ENCODE data around the gene GFOD2. TPM values are rescaled to one million over a fixed set of nuclear protein-coding genes. Genes with fewer than 3 reads are reported as not detected.
"Not testable (repeated sequence)": the region's sequence is repeated elsewhere in the genome, so short reads cannot be mapped to it uniquely, and the experiment has no call there.

The GFOD2 gene
- total and polyA plus RNA-seq, 2 experiments from 2014 or later = 19.3 to 34.3 TPM

DNA sequence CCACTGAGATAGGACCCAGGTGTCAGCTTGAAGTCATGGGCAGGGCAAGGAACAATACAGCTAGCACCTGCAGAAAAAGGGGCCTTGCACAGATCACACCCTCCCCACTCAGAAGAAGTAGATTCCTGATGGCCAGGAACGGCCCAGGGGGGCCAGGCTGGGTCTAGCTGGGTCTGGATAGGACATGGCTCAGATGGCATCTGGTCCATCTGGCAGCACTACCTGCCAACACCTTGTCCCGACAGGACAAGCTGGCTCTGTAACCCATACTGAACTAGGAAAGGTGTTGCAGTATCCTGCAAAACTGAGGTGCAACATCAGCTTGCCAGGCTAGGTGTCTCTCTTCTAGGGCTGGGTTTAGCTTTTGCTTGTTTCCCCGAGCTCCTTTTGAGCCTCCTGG, 38.9 kb upstream of the GFOD2 start:
- Histone ChIP-seq H3K4me3 (no peak overlapping the region), H3F3A (replicated peaks; ENCODE audit: low read depth) (no peaks in the 10 kb centered on the region), H3K9me2 (ENCODE audit: insufficient read depth) (no peaks in the 10 kb centered on the region), H3K36me3 (ENCODE audit: insufficient read depth) (no peaks in the 10 kb centered on the region), H2AFZ (no peak overlapping the region), H3K4me2 (no peak overlapping the region), H3K27me3 (ENCODE audit: insufficient read depth) (no peaks in the 10 kb centered on the region), H4K20me1 (replicated peaks; ENCODE audit: insufficient read depth) (peaks cover 5% of the 10 kb centered on the region; the same call in 1 of the 2 replicates), H3K27ac (ENCODE audit: low read depth) (no peak overlapping the region), H3K79me2 (replicated peaks; ENCODE audit: insufficient read depth) (no peaks in the 10 kb centered on the region), H3K4me1 (ENCODE audit: insufficient read depth) (no peaks in the 10 kb centered on the region)
- H3K9me3 Mint-ChIP-seq = no peaks in the 10 kb centered on the region
- TF ChIP-seq EZH2 (IDR thresholded peaks at IDR 0.05; ENCODE audit: low read depth, unreplicated experiment) (no peak), STAT1 (IDR thresholded peaks at IDR 0.05; ENCODE audit: unreplicated experiment) (no peak), POLR2AphosphoS5 (IDR thresholded peaks at IDR 0.05; ENCODE audit: low read depth) (no peak), JUNB (IDR thresholded peaks at IDR 0.05; ENCODE audit: unreplicated experiment) (no peak)
- no peaks in the 10 kb centered on the region; the same call in 2 of the 3 replicates for H3K4me1 Mint-ChIP-seq
- ATAC-seq = no peak
- H3K27ac Mint-ChIP-seq = no peak overlapping the region
- peaks cover 2% of the 10 kb centered on the region for H3K27me3 Mint-ChIP-seq (ENCODE audit: insufficient read depth, low read depth, poor library complexity)
- no peak for DNase-seq (ENCODE audit: low spot score)
- no peaks in the 10 kb centered on the region for H3K36me3 Mint-ChIP-seq (ENCODE audit: low read depth)
- no peak overlapping the region for H3K4me3 Mint-ChIP-seq

DNA sequence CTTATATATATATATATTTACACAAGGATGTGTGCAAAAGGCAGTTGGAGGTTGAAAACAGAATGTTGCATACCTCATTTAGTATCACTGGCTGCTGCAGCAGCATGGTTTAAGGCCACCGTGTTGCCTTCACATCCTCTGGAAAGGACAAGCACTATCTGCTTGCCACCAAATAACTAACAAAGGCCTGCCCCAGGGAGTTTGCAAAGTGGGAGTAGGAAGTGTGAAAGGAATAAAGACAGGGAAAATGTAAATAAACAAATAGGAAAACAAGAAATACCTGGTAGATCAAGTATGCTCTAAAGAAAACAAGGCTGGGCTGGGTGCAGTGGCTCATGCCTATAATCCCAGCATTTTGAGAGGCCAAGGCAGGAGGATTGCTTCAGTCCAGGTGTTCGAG, 33.5 kb upstream of the GFOD2 start:
- Histone ChIP-seq H3K27me3 (ENCODE audit: insufficient read depth) (no peaks in the 10 kb centered on the region), H3K4me1 (ENCODE audit: insufficient read depth) (peaks cover 5% of the 10 kb centered on the region; the same call in 1 of the 2 replicates), H3K79me2 (replicated peaks; ENCODE audit: insufficient read depth) (no peaks in the 10 kb centered on the region), H3K9me2 (ENCODE audit: insufficient read depth) (no peaks in the 10 kb centered on the region), H3K4me3 (no peak overlapping the region), H3K4me2 (no peak overlapping the region), H2AFZ (no peak overlapping the region), H3K27ac (ENCODE audit: low read depth) (peak overlapping the region; percentile 50; the same call in 1 of the 2 replicates), H3K36me3 (ENCODE audit: insufficient read depth) (no peaks in the 10 kb centered on the region), H4K20me1 (replicated peaks; ENCODE audit: insufficient read depth) (no peaks in the 10 kb centered on the region; the same call in 1 of the 2 replicates), H3F3A (replicated peaks; ENCODE audit: low read depth) (no peaks in the 10 kb centered on the region)
- TF ChIP-seq, protein P1, sequence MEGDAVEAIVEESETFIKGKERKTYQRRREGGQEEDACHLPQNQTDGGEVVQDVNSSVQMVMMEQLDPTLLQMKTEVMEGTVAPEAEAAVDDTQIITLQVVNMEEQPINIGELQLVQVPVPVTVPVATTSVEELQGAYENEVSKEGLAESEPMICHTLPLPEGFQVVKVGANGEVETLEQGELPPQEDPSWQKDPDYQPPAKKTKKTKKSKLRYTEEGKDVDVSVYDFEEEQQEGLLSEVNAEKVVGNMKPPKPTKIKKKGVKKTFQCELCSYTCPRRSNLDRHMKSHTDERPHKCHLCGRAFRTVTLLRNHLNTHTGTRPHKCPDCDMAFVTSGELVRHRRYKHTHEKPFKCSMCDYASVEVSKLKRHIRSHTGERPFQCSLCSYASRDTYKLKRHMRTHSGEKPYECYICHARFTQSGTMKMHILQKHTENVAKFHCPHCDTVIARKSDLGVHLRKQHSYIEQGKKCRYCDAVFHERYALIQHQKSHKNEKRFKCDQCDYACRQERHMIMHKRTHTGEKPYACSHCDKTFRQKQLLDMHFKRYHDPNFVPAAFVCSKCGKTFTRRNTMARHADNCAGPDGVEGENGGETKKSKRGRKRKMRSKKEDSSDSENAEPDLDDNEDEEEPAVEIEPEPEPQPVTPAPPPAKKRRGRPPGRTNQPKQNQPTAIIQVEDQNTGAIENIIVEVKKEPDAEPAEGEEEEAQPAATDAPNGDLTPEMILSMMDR (conservative IDR thresholded peaks at IDR 0.05; ENCODE audit: low read depth in 2 of 2) = no peak
- TF ChIP-seq POLR2AphosphoS5 (IDR thresholded peaks at IDR 0.05; ENCODE audit: low read depth) (no peak), CREB1 (CRISPR knock-in tag; IDR thresholded peaks at IDR 0.05; ENCODE audit: low read depth) (no peak), STAT1 (IDR thresholded peaks at IDR 0.05; ENCODE audit: unreplicated experiment) (no peak)
- DNase-seq (ENCODE audit: low spot score) (no peak), ATAC-seq (peak; percentile 64)
- Mint-ChIP-seq H3K27me3 (ENCODE audit: insufficient read depth, low read depth, poor library complexity) (peaks cover 5% of the 10 kb centered on the region), H3K4me3 (no peak overlapping the region), H3K36me3 (ENCODE audit: low read depth) (no peaks in the 10 kb centered on the region), H3K9me3 (no peaks in the 10 kb centered on the region), H3K4me1 (peaks cover 6% of the 10 kb centered on the region), H3K27ac (no peak overlapping the region)

DNA sequence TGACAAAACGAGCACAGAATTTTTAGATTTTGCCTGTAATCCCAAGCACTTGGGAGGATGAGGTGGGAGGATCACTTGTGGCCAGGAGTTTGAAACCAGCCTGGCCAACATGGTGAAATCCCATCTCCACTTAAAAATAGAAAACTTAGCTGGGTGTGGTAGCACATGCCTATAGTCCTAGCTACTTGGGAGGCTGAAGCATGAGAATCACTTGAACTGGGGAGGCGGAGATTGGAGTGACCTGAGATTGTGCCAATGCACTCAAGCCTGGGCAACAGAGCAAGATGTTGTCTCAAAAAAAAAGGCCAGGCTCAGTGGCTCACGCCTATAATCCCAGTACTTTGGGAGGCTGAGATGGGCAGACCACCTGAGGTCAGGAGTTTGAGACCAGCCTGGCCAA, 32.2 kb upstream of the GFOD2 start:
- H3K9me2 ChIP-seq (ENCODE audit: insufficient read depth); H4K20me1 ChIP-seq (replicated peaks; ENCODE audit: insufficient read depth); H3K4me3 ChIP-seq; DNase-seq (ENCODE audit: low spot score); H3K27me3 ChIP-seq (ENCODE audit: insufficient read depth); H3F3A ChIP-seq (replicated peaks; ENCODE audit: low read depth); H3K4me1 ChIP-seq (ENCODE audit: insufficient read depth); H3K4me2 ChIP-seq; H3K4me1 Mint-ChIP-seq; H3K36me3 ChIP-seq (ENCODE audit: insufficient read depth); H2AFZ ChIP-seq; H3K36me3 Mint-ChIP-seq (ENCODE audit: low read depth); ATAC-seq; H3K27ac Mint-ChIP-seq; H3K4me3 Mint-ChIP-seq; H3K27me3 Mint-ChIP-seq (ENCODE audit: insufficient read depth, low read depth, poor library complexity); H3K9me3 Mint-ChIP-seq; H3K27ac ChIP-seq (ENCODE audit: low read depth); H3K79me2 ChIP-seq (replicated peaks; ENCODE audit: insufficient read depth): not testable (repeated sequence)

Data from GM23338 (cell line).